BJ (cell line): Measurements from ENCODE around the gene KRTCAP2. TPM values are rescaled to one million over a fixed set of nuclear protein-coding genes. Genes with fewer than 3 reads are reported as not detected.

Experiments
- CTCF ChIA-PET: fragments of 350-600 bp; formaldehyde crosslinking; extraction: SDS; loops from one replicate; lab custom pipeline; 2021; ENCODE audit warnings: antibody characterized with exemption, inconsistent platforms; lab: Yijun Ruan, JAX
- POLR2A ChIA-PET: fragments of 300-600 bp; sonication (Branson Sonifier 250); formaldehyde crosslinking; extraction: SDS; loops from one replicate; lab custom pipeline; 2021; ENCODE audit warnings: antibody characterized with exemption; lab: Charles Lee
- DNase-seq: peaks from one replicate; pipeline ENCODE4 v3.0.0-alpha.2; 2011; ENCODE audit warnings: low read depth
- H3K27me3 ChIP-seq: 2 replicates; pipeline ENCODE4 v1.6.0; 2011; ENCODE audit warnings: low read length; ENCODE audit not compliant: control insufficient read depth, insufficient read depth
- H3K36me3 ChIP-seq: 2 replicates; pipeline ENCODE4 v1.5.1; 2011; ENCODE audit warnings: low read length; ENCODE audit not compliant: control insufficient read depth, insufficient read depth
- H3K4me3 ChIP-seq: 2 replicates; pipeline ENCODE4 v1.5.1; 2011; ENCODE audit warnings: low read depth, mild to moderate bottlenecking, control low read depth, low read length
- polyA plus RNA-seq: library from polyadenylated mRNA; depleted of rRNA; stranded (reverse); fragments of >200 nt; gene quantifications from 2 replicates; pipeline ENCODE4 v1.2.3, GENCODE V29; 2011
- TF ChIP-seq, protein P1 (sequence below): IDR thresholded peaks from 2 replicates; pipeline ENCODE4 v1.5.1; 2011; ENCODE audit warnings: low read depth, mild to moderate bottlenecking, control low read depth, inconsistent platforms, low read length, moderate library complexity; ENCODE audit not compliant: insufficient read depth

Gene KRTCAP2
- polyA plus RNA-seq, 1 experiment: 225 TPM

DNA sequence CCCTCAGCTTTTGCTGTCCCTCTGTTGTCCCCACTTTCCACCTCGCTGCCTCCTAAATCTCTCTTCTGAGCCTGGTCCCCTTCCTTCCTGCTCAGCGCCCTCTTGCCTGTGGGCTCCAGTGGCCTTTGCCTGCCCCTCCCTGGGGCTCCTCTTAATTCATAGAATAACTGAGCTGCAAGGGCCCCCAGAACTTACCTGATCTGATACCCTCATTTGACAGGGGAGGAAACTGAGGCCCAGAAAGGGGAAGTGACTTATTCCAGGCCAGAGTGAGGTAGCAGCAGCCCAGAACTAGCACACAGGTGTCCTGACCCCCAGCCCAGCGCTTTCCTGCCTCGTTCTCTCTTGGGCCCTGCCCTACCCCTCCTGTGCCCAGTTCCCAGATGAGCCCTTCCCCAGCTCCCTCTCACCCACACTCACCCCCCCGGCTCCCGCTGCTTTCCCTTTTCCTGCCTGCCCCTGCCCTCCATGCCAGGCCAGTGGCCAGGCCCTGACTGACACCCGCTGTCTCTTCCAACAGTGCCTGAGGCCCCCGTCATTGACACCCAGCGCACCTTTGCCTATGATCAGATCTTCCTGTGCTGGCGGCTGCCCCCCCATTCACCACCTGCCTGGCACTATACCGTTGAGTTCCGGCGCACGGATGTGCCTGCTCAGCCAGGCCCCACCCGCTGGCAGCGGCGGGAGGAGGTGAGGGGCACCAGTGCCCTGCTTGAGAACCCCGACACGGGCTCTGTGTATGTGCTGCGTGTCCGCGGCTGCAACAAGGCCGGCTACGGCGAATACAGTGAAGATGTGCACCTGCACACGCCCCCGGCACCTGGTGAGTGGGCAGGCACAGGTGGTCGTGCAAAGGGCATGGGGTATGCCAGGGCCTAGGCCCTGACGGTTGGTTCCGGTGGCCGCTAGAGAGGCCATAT is 6.3 kb upstream of the KRTCAP2 start:
- Histone ChIP-seq H3K27me3 (no peaks in the 10 kb centered on the region), H3K4me3 (no peak overlapping the region), H3K36me3 (peaks cover 27% of the 10 kb centered on the region)
- ChIA-PET POLR2A (no interaction called here), CTCF (interaction anchor here (0.8 to 10.5 kb wide), 3 partner anchors 15 to 88 kb away, joined by 3 to 147 read pairs (median 7); no protein-coding TSS in a partner anchor)
- TF ChIP-seq, protein P1, sequence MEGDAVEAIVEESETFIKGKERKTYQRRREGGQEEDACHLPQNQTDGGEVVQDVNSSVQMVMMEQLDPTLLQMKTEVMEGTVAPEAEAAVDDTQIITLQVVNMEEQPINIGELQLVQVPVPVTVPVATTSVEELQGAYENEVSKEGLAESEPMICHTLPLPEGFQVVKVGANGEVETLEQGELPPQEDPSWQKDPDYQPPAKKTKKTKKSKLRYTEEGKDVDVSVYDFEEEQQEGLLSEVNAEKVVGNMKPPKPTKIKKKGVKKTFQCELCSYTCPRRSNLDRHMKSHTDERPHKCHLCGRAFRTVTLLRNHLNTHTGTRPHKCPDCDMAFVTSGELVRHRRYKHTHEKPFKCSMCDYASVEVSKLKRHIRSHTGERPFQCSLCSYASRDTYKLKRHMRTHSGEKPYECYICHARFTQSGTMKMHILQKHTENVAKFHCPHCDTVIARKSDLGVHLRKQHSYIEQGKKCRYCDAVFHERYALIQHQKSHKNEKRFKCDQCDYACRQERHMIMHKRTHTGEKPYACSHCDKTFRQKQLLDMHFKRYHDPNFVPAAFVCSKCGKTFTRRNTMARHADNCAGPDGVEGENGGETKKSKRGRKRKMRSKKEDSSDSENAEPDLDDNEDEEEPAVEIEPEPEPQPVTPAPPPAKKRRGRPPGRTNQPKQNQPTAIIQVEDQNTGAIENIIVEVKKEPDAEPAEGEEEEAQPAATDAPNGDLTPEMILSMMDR: no peak
- no peak for DNase-seq

DNA sequence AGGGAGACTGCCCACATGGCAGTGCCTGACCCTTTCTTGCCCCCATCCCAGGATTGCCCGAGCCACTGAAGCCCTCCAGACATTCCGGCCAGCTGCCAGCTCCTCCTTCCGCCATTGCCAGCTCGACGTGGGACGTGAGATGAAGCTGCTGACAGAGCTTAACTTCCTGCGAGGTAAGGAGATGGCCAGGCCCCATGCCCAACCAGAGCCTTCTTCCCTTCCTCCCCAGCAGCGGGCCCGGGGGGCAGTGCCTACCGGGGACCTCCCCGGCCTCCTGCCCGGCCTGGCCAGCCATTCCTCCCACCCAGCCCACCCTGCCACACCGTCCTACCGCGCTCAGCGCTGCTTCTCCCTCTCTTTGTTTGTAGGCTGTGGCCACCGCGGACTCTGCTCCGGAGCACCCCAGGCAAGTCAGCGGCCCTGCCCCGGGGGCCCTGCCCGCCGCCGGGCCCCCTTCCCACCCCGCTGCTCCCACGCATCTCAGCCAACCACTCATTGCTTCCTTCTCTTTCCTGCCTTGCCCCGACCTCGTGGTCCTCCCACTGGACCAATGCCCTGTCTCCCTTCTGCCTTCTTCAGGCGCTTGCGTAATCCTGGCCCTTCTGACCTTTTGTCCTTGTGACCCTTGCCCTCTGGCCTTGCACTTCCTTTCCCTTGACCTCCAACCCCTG is 5.5 kb upstream of the KRTCAP2 start:
- ChIA-PET CTCF (interaction anchor here (1.8 to 10.5 kb wide), 3 partner anchors 15 to 87 kb away, joined by 4 to 147 read pairs (median 7); no protein-coding TSS in a partner anchor), POLR2A (no interaction called here)
- H3K4me3 ChIP-seq: no peak overlapping the region
- DNase-seq: no peak
- no peaks in the 10 kb centered on the region for H3K27me3 ChIP-seq
- TF ChIP-seq, protein P1: no peak
- peaks cover 27% of the 10 kb centered on the region for H3K36me3 ChIP-seq

DNA sequence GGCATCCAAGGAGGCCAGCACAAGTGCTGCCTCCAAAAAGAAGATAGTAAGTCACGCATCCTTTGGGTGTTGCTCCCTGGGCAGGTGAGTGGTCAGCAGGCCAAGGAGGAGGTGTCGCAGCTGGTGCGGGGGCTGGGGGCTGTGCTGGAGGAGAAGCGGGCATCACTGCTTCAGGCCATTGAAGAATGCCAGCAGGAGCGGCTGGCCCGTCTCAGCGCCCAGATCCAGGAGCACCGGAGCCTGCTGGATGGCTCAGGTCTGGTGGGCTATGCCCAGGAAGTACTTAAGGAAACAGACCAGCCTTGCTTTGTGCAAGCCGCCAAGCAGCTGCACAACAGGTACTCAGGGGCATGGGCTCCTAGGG is 4.8 kb upstream of the KRTCAP2 start:
- ChIA-PET CTCF (interaction anchor here (0.9 to 10.5 kb wide), 6 partner anchors 8 to 87 kb away, joined by 3 to 147 read pairs (median 6); no protein-coding TSS in a partner anchor), POLR2A (no interaction called here)
- no peak for DNase-seq
- Histone ChIP-seq H3K27me3 (no peaks in the 10 kb centered on the region), H3K36me3 (peaks cover 27% of the 10 kb centered on the region), H3K4me3 (no peak overlapping the region)
- TF ChIP-seq, protein P1: no peak

DNA sequence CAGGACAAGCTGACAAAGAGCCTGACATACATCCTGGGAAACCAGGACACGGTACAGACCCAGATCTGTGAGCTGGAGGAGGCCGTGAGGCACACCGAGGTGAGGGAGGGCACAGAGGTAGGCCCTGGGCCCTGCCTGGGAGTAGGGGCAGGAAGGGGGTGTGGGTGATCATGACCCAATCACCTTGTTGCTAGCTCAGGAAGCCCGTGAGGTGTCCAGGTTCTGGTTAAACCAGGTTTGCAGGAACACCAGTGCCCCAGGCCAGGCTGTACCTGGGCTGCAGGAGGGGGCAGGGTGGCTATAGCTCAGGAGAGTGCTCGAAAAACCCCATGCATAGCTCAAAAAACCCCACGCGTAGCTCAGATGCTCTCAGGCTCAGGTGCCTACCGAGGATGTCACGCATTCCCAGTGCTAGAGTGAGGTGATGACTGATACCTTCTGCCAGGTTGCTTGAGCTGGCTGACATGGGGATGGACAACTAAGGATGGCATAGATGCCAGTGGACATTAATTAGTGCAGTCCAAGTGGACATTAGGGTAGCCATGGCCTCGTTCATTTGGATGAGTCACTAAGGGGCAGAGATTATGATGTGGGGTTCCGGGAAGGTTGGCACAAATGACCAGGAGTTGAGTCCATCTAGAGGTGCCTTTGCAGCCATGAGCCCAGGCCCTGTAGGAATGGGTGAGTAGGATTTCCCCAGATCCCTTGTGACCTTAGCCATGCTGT is 4.3 kb upstream of the KRTCAP2 start:
- POLR2A ChIA-PET: no interaction called here
- CTCF ChIA-PET: interaction anchor here (0.8 to 10.5 kb wide), 9 partner anchors 9 to 116 kb away, joined by 3 to 147 read pairs (median 4); no protein-coding TSS in a partner anchor
- Histone ChIP-seq H3K36me3 (peaks cover 27% of the 10 kb centered on the region), H3K27me3 (no peaks in the 10 kb centered on the region), H3K4me3 (no peak overlapping the region)
- no peak for DNase-seq
- TF ChIP-seq, protein P1: no peak
